CD4-positive, CD25-positive, alpha-beta regulatory T cell (primary cell): ENCODE results near the gene ZNF423. TPM values are rescaled to one million over a fixed set of nuclear protein-coding genes. Genes with fewer than 3 reads are reported as not detected.

Source experiments
- ATAC-seq, 2 donors: fragments of 150-1000 bp; cut with Tn5 transposase; one replicate each; pipeline ENCODE4 v1.10.0; 2021; ENCODE audit warnings: low read depth in 2 of 2, moderate number of reproducible peaks in 2 of 2, moderate library complexity in 1 of 2
- DNase-seq, 3 donors: peaks; one replicate each; pipeline versions ENCODE4 v3.0.0 to v3.0.0-alpha.2; 2012 to 2022; ENCODE audit warnings: mixed read lengths in 1 of 3
- H3K27ac ChIP-seq: one replicate; pipeline ENCODE4 v1.7.0; 2013; ENCODE audit warnings: mild to moderate bottlenecking, low read length; ENCODE audit not compliant: insufficient read depth, poor library complexity, severe bottlenecking
- H3K27me3 ChIP-seq: one replicate; pipeline ENCODE4 v1.7.0; 2013; ENCODE audit warnings: low read length; ENCODE audit not compliant: control insufficient read depth, insufficient read depth
- H3K36me3 ChIP-seq: one replicate; pipeline ENCODE4 v1.7.0; 2013; ENCODE audit warnings: mild to moderate bottlenecking, low read length, moderate library complexity; ENCODE audit not compliant: control insufficient read depth, insufficient read depth
- H3K4me1 ChIP-seq: 2 replicates; pipeline ENCODE4 v1.7.0; 2013; ENCODE audit warnings: mild to moderate bottlenecking, low read length; ENCODE audit not compliant: insufficient read depth, control insufficient read depth, poor library complexity, severe bottlenecking
- H3K4me3 ChIP-seq: one replicate; pipeline ENCODE4 v1.7.0; 2013; ENCODE audit warnings: low read depth, mild to moderate bottlenecking, low read length, moderate library complexity
- H3K9me3 ChIP-seq, 2 experiments: 1 replicate in 1 of 2; 2 replicates in 1 of 2; pipeline ENCODE4 v1.7.0; 2013; ENCODE audit warnings: low read length in 2 of 2, mild to moderate bottlenecking in 1 of 2, moderate library complexity in 1 of 2; ENCODE audit not compliant: control insufficient read depth in 2 of 2
- H3K27ac Mint-ChIP-seq, 3 donors: one replicate each; pipeline ENCODE4 v1.8.0; 2020 to 2022; ENCODE audit warnings: mild to moderate bottlenecking in 3 of 3, mixed read lengths in 3 of 3, moderate library complexity in 2 of 3
- H3K27me3 Mint-ChIP-seq: one replicate; pipeline ENCODE4 v1.8.0; 2022; ENCODE audit warnings: mild to moderate bottlenecking, mixed read lengths
- H3K36me3 Mint-ChIP-seq: one replicate; pipeline ENCODE4 v1.8.0; 2020; ENCODE audit warnings: mixed read lengths
- H3K4me1 Mint-ChIP-seq, 4 donors: one replicate each; pipeline ENCODE4 v1.8.0; 2020 to 2022; ENCODE audit warnings: mixed read lengths in 4 of 4, mild to moderate bottlenecking in 1 of 4
- H3K4me3 Mint-ChIP-seq, 4 donors: one replicate each; pipeline ENCODE4 v1.8.0; 2020 to 2022; ENCODE audit warnings: mild to moderate bottlenecking in 4 of 4, mixed read lengths in 4 of 4, moderate library complexity in 3 of 4
- H3K9me3 Mint-ChIP-seq, 7 donors: one replicate each; pipeline ENCODE4 v1.8.0; 2020 to 2022; ENCODE audit warnings: mixed read lengths in 7 of 7, mild to moderate bottlenecking in 3 of 7, moderate library complexity in 2 of 7
- polyA plus RNA-seq, 4 donors: library from polyadenylated mRNA; unstranded; fragments of 300-500 nt; fragmentation: Illumina TruSeq; gene quantifications; one replicate each; pipeline ENCODE4 v1.2.3, GENCODE V29; 2021
- total RNA-seq: library from RNA; stranded (reverse); gene quantifications from one replicate; pipeline ENCODE4 v1.2.3, GENCODE V29; 2022

The ZNF423 gene
- total and polyA plus RNA-seq, 5 donors from 2014 or later: 0.05 TPM; not detected in 4

DNA sequence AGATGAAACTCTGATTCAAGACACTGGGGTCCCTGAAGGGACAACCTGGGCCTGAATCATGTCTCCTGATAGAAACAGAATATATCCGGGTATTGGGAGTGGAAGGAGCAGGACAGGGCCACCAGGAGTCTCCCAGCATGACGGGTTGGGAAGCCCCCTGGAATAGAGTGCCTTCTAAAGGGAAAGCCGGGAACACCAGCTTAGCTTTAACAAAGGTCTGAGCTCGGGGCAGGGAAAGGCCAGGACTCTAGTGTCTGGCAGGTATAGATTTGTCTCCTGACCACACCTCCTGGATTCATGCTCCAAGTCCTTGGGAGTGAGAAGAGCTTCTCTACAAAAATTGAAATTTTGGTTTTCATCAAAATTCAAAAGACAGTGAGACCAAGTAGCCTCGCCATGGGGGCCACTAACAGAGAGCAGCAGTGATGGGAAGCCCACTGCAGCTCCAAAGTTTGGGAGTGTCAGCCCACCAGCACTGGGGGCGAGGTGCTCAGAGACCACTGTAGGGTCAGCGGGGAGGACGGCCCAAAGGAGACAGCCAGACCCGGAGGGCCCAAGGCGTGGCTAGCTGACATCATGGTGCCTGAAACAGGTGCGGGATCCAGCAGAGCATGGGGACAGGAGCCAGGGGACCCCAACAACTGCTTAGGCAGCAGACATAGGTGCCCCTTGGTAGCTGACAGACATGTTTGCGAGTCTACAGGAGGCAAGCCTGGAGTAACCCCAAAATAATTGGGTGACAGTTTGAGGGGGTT, 401.3 kb downstream of the ZNF423 start:
- Histone ChIP-seq H3K27ac (no peak overlapping the region), H3K27me3 (peaks cover 2% of the 10 kb centered on the region), H3K9me3 (no peaks in the 10 kb centered on the region), H3K4me1 (no peaks in the 10 kb centered on the region), H3K4me3 (no peak overlapping the region), H3K36me3 (no peaks in the 10 kb centered on the region)
- H3K4me3 Mint-ChIP-seq: no peak overlapping the region
- no peaks in the 10 kb centered on the region for H3K36me3 Mint-ChIP-seq
- peaks cover 12% of the 10 kb centered on the region for H3K27me3 Mint-ChIP-seq
- H3K4me1 Mint-ChIP-seq: no peaks in the 10 kb centered on the region
- ATAC-seq (no peak), DNase-seq (no peak)
- H3K9me3 Mint-ChIP-seq: no peaks in the 10 kb centered on the region
- no peak overlapping the region for H3K27ac Mint-ChIP-seq

DNA sequence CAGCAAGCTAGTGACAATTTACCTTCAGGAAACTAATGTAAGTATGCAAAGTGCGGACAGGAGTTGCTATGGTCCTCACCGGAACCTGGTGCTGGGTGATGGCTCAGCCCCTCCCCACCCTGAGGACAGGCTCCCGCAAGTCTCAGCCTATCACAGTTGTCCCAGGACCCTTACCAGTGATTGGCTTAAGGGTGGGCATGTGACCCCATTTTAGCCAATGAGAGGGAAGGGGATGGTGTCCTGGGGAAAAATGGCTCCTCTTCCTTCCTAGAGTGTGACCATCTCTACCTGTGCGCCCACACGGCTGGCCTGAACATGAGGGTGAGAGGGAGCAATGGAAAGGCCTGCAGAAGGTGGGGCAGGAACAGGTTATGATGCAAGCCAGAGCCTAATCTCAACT, 401.9 kb downstream of the ZNF423 start:
- Histone ChIP-seq H3K4me3 (no peak overlapping the region), H3K27ac (no peak overlapping the region), H3K36me3 (no peaks in the 10 kb centered on the region), H3K9me3 (no peaks in the 10 kb centered on the region), H3K4me1 (no peaks in the 10 kb centered on the region), H3K27me3 (peaks cover 2% of the 10 kb centered on the region)
- Mint-ChIP-seq H3K36me3 (no peaks in the 10 kb centered on the region), H3K9me3 (no peaks in the 10 kb centered on the region), H3K27me3 (peaks cover 12% of the 10 kb centered on the region), H3K4me1 (no peaks in the 10 kb centered on the region), H3K27ac (no peak overlapping the region), H3K4me3 (peak overlapping the region in 1 of 4 donors; percentile 84)
- no peak for ATAC-seq
- DNase-seq: no peak

DNA sequence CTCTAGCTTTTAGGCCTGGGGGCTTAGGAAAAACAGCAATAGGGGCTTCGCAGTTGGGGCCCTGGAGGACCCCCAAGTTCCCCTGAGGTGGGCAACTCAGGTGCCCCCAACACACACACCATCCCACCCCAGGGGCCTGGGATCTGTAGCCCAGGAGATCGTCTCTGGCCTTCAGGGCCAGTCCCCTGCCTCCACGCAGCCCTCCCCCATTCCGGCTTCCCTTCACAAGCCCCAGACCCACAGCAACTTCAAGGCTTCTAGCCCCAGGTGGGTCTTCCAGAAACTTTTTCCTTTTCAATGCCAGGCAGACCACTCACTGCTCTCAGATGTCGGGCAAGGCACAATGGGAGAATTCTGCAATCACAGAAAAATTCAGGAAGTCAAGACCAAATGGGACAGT, 402.9 kb downstream of the ZNF423 start:
- Mint-ChIP-seq H3K27ac (no peak overlapping the region), H3K36me3 (no peaks in the 10 kb centered on the region), H3K27me3 (peaks cover 11% of the 10 kb centered on the region), H3K9me3 (no peaks in the 10 kb centered on the region), H3K4me3 (no peak overlapping the region), H3K4me1 (no peaks in the 10 kb centered on the region)
- no peak overlapping the region for H3K4me3 ChIP-seq
- ATAC-seq: no peak
- DNase-seq: no peak
- no peaks in the 10 kb centered on the region for H3K4me1 ChIP-seq
- H3K27ac ChIP-seq: no peak overlapping the region
- no peaks in the 10 kb centered on the region for H3K9me3 ChIP-seq
- H3K27me3 ChIP-seq: peaks cover 2% of the 10 kb centered on the region
- no peaks in the 10 kb centered on the region for H3K36me3 ChIP-seq

DNA sequence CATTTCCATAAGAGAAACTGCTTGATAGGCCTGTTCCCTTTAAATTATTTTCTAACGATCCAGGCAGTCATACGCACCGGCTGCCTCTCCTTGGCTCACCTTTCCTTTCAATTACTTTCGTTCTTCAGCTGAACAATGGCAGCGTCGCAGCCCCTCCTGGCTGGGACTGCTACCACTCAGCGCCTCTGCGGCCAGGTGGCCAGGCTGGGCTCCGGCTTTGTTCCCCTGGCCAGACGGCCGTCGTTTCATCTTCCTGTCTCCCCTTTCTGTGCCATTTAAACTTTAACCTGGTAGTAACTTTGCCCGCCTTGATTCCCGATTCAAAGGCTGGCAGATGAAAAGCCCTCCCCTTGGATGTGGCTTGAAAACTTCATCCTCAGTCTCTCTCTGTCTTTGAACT, 403.3 kb downstream of the ZNF423 start:
- no peaks in the 10 kb centered on the region for H3K4me1 ChIP-seq
- H3K9me3 Mint-ChIP-seq: no peaks in the 10 kb centered on the region
- H3K4me3 ChIP-seq: no peak overlapping the region
- ATAC-seq (no peak), DNase-seq (no peak)
- no peak overlapping the region for H3K27ac ChIP-seq
- H3K4me1 Mint-ChIP-seq: no peaks in the 10 kb centered on the region
- H3K27ac Mint-ChIP-seq: no peak overlapping the region
- H3K36me3 ChIP-seq: no peaks in the 10 kb centered on the region
- no peak overlapping the region for H3K4me3 Mint-ChIP-seq
- H3K9me3 ChIP-seq: no peaks in the 10 kb centered on the region
- peaks cover 9% of the 10 kb centered on the region for H3K27me3 Mint-ChIP-seq
- peaks cover 2% of the 10 kb centered on the region for H3K27me3 ChIP-seq
- no peaks in the 10 kb centered on the region for H3K36me3 Mint-ChIP-seq

DNA sequence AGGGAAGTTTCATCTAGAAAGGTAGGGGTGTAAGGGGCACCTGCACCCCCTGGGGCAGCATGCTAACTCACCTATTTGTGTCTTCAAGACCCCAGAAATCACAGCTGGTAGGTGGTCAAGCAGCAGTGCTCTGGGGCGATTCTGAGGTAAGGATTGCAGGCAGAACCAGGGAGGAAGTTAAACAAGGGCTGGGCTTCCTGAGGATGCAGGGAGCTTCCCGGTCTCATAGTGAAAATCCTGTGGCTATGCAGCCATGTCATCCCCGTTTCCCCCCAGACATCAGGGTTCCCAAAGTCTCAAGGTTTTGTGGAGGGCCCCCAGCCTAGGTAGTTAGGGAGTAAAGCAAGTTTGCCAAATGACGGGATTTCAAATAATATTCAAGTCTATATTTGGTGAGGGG, 403.8 kb downstream of the ZNF423 start:
- peaks cover 9% of the 10 kb centered on the region for H3K27me3 Mint-ChIP-seq
- DNase-seq (no peak), ATAC-seq (no peak)
- no peaks in the 10 kb centered on the region for H3K36me3 ChIP-seq
- H3K9me3 ChIP-seq: no peaks in the 10 kb centered on the region
- H3K27me3 ChIP-seq: peaks cover 2% of the 10 kb centered on the region
- H3K27ac ChIP-seq: no peak overlapping the region
- no peak overlapping the region for H3K27ac Mint-ChIP-seq
- no peaks in the 10 kb centered on the region for H3K36me3 Mint-ChIP-seq
- no peak overlapping the region for H3K4me3 ChIP-seq
- H3K9me3 Mint-ChIP-seq: no peaks in the 10 kb centered on the region
- H3K4me1 Mint-ChIP-seq: no peaks in the 10 kb centered on the region
- no peaks in the 10 kb centered on the region for H3K4me1 ChIP-seq
- H3K4me3 Mint-ChIP-seq: no peak overlapping the region

DNA sequence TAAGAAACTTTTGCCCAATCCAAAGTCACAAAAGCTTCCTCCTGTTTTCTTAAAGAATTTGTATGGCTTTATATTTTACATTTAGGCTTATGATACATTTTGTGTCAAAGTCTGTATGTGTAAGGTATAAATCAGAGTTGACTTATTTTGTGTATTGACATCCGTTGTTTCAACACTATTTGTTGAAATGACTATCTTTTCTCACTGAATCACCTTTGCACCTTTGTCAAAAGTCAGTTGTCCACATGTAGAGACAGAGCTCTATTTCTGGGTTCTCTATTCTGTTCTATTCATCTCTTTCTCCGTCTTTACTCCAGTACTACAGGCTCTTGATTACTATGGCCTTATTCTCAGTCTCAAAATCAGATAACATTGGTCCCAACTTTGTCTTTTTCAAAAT, 409.1 kb downstream of the ZNF423 start:
- ATAC-seq: no peak
- H3K9me3 Mint-ChIP-seq: no peaks in the 10 kb centered on the region
- Histone ChIP-seq H3K4me3 (no peak overlapping the region), H3K27ac (no peak overlapping the region), H3K9me3 (no peaks in the 10 kb centered on the region), H3K4me1 (peaks cover under 1% of the 10 kb centered on the region), H3K27me3 (peaks cover 2% of the 10 kb centered on the region), H3K36me3 (no peaks in the 10 kb centered on the region)
- no peak for DNase-seq
- peaks cover 0 to 9% (median 3%) of the 10 kb centered on the region in 4 donors for H3K4me1 Mint-ChIP-seq
- H3K27ac Mint-ChIP-seq: no peak overlapping the region
- H3K4me3 Mint-ChIP-seq: no peak overlapping the region
- H3K27me3 Mint-ChIP-seq: peaks cover 4% of the 10 kb centered on the region
- no peaks in the 10 kb centered on the region for H3K36me3 Mint-ChIP-seq

DNA sequence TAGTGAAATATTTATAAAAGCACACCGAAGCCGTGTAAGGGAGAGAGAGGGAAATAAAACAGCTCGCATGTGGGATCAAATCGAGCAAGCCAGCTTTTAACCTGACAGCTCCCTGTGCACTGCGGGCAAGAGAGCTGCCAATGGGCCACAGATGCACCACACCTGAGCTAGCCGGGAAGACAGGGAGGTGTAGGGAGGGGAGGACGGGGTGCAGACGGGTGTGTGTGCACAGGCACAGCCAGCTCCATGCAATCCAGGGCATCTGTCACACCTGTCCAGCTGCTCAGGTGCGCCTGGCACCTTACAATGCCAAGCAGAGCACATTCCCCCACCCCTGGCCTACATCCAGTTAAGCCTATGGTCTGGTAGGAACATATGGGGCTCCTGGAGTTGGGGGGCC, 412.3 kb downstream of the ZNF423 start:
- H3K36me3 Mint-ChIP-seq: no peaks in the 10 kb centered on the region
- peak overlapping the region in 1 of 3 donors; percentile 1 for H3K27ac Mint-ChIP-seq

DNA sequence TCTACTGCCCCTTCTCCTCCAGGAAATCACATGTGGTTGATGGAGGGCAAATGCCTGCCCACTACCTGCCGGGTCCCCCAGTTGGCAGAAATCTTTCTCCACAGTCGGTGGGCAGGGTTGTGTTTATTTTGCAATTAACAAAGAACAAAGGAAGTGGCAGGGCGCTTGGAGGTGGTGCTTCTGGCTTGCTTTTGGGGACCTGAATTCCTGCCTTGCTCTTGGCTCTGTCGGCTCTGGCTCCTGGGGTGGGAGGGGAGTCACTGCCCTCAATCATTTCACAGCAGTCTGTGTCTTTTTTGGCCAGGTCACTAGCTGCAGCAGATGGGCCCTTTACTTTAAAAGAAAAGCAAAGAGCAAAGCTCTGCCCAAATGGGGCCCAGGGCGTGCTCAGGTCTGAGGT, 413.1 kb downstream of the ZNF423 start:
- peaks cover 0 to 26% (median 11%) of the 10 kb centered on the region in 4 donors for H3K4me1 Mint-ChIP-seq
- Histone ChIP-seq H3K9me3 (no peaks in the 10 kb centered on the region), H3K27me3 (no peaks in the 10 kb centered on the region), H3K4me1 (peaks cover 12% of the 10 kb centered on the region), H3K4me3 (no peak overlapping the region), H3K36me3 (no peaks in the 10 kb centered on the region), H3K27ac (no peak overlapping the region)
- no peak for DNase-seq
- H3K4me3 Mint-ChIP-seq: no peak overlapping the region
- H3K27me3 Mint-ChIP-seq: no peaks in the 10 kb centered on the region
- peak overlapping the region in 1 of 3 donors; percentile 92 for H3K27ac Mint-ChIP-seq
- H3K36me3 Mint-ChIP-seq: no peaks in the 10 kb centered on the region
- peaks cover 0 to 3% (median 0%) of the 10 kb centered on the region in 7 donors for H3K9me3 Mint-ChIP-seq
- ATAC-seq: no peak

More for the DNA sequence above, 412.3 kb downstream of the ZNF423 start:
- Histone ChIP-seq H3K27ac (no peak overlapping the region), H3K4me1 (peaks cover 12% of the 10 kb centered on the region), H3K27me3 (no peaks in the 10 kb centered on the region), H3K4me3 (no peak overlapping the region), H3K36me3 (no peaks in the 10 kb centered on the region), H3K9me3 (no peaks in the 10 kb centered on the region)
- ATAC-seq (no peak), DNase-seq (no peak)
- Mint-ChIP-seq H3K4me3 (no peak overlapping the region), H3K27me3 (peaks cover 1% of the 10 kb centered on the region), H3K9me3 (no peaks in the 10 kb centered on the region), H3K4me1 (peaks cover 0 to 26% (median 11%) of the 10 kb centered on the region in 4 donors)
